GM18858 (cell line): ENCODE measurements around the gene NTRK2.
"Not testable (repeated sequence)": the region's sequence is repeated elsewhere in the genome, so short reads cannot be mapped to it uniquely, and the experiment has no call there.

Source experiments
- ATAC-seq: cut with Tn5 transposase; IDR thresholded peaks from one replicate; pipeline ENCODE4 v1.9.1; 2021; ENCODE audit not compliant: unreplicated experiment

The NTRK2 gene

GRCh38 chr9:85046475-85046874 is 376.9 kb downstream of the NTRK2 start:
- ATAC-seq: no peak

GRCh38 chr9:85053206-85053786 is 383.8 kb downstream of the NTRK2 start:
- ATAC-seq: no peak

- ATAC-seq: no peak
Observed at GRCh38 chr9:85054017-85054416, 384.5 kb downstream of the NTRK2 start.

GRCh38 chr9:85055506-85056202 is 386.1 kb downstream of the NTRK2 start:
- peak; percentile 35 for ATAC-seq

- ATAC-seq: peak; percentile 70
Observed at GRCh38 chr9:85056203-85056572, 386.7 kb downstream of the NTRK2 start.

GRCh38 chr9:85061969-85062368 is 392.4 kb downstream of the NTRK2 start:
- no peak for ATAC-seq

- no peak for ATAC-seq
Observed at GRCh38 chr9:85062385-85063022, 393.0 kb downstream of the NTRK2 start.

- no peak for ATAC-seq
Observed at GRCh38 chr9:85064811-85065371, 395.4 kb downstream of the NTRK2 start.

- ATAC-seq: peak; percentile 90
Observed at GRCh38 chr9:85067792-85068191, 398.3 kb downstream of the NTRK2 start.

GRCh38 chr9:85069421-85069820 is 399.9 kb downstream of the NTRK2 start:
- not testable (repeated sequence) for ATAC-seq
